HCT116 (cell line): Measurements from ENCODE around the gene IBA57.

Experiments
- ATF3 ChIP-seq: IDR thresholded peaks from 2 replicates; pipeline ENCODE4 v1.6.1; 2012
- CTCF ChIP-seq, 3 experiments: fragments of 200-600 bp in 1 of 3; sonication (generic) in 1 of 3; IDR thresholded peaks in 2 of 3; conservative IDR thresholded peaks in 1 of 3; 2 replicates each; pipeline ENCODE4 v1.5.1; 2012 to 2017; ENCODE audit warnings: low read depth in 2 of 3, low read length in 2 of 3, antibody characterized with exemption in 1 of 3, borderline replicate concordance in 1 of 3, control low read depth in 1 of 3, mild to moderate bottlenecking in 1 of 3, mixed read lengths in 1 of 3, mixed run types in 1 of 3, moderate library complexity in 1 of 3; ENCODE audit not compliant: insufficient read depth in 1 of 3
- EZH2 ChIP-seq: fragments of 200-600 bp; sonication (generic); IDR thresholded peaks from 2 replicates; pipeline ENCODE4 v1.6.1; 2017; ENCODE audit warnings: antibody characterized with exemption, mixed run types
- JUND ChIP-seq: IDR thresholded peaks from 2 replicates; pipeline ENCODE4 v1.6.1; 2012
- POLR2A ChIP-seq: IDR thresholded peaks from 2 replicates; pipeline ENCODE4 v1.7.0; 2011; ENCODE audit warnings: borderline replicate concordance; ENCODE audit not compliant: insufficient read depth, insufficient read length; ENCODE audit errors: extremely low read depth
- POLR2AphosphoS5 ChIP-seq: IDR thresholded peaks from 2 replicates; pipeline ENCODE4 v1.6.1; 2011; ENCODE audit warnings: mild to moderate bottlenecking, low read depth, low read length, moderate library complexity
- REST ChIP-seq: IDR thresholded peaks from 2 replicates; pipeline ENCODE4 v1.6.1; 2012; ENCODE audit warnings: low read depth
- SIN3A ChIP-seq: IDR thresholded peaks from 2 replicates; pipeline ENCODE4 v1.6.1; 2012; ENCODE audit warnings: low read depth
- TCF7L2 ChIP-seq: IDR thresholded peaks from 2 replicates; pipeline ENCODE4 v1.7.0; 2011; ENCODE audit warnings: borderline replicate concordance, inconsistent platforms; ENCODE audit not compliant: insufficient read depth, insufficient read length; ENCODE audit errors: extremely low read depth
- YY1 ChIP-seq: IDR thresholded peaks from 2 replicates; pipeline ENCODE4 v1.6.1; 2011; ENCODE audit warnings: low read length, low read depth, moderate library complexity, mild to moderate bottlenecking; ENCODE audit not compliant: insufficient replicate concordance; ENCODE audit errors: extremely low read depth
- TF ChIP-seq, protein P1 (sequence below): IDR thresholded peaks from 2 replicates; pipeline ENCODE4 v1.6.1; 2011; ENCODE audit warnings: mild to moderate bottlenecking, low read length, moderate library complexity; ENCODE audit not compliant: insufficient replicate concordance; ENCODE audit errors: extremely low read depth

GRCh38 chr1:228219245-228219961 lies 53.8 kb downstream of the IBA57 start:
- TF ChIP-seq CTCF (IDR thresholded peaks at IDR 0.05 in 2 of 3, conservative IDR thresholded peaks at IDR 0.05 in 1 of 3; ENCODE audit: borderline replicate concordance in 1 of 3, insufficient read depth in 1 of 3, low read depth in 2 of 3, low read length in 2 of 3) (no peak), POLR2AphosphoS5 (no peak), POLR2A (no peak), SIN3A (no peak), YY1 (no peak), ATF3 (no peak), EZH2 (no peak), JUND (no peak), REST (no peak), TCF7L2 (no peak)
- TF ChIP-seq, protein P1, sequence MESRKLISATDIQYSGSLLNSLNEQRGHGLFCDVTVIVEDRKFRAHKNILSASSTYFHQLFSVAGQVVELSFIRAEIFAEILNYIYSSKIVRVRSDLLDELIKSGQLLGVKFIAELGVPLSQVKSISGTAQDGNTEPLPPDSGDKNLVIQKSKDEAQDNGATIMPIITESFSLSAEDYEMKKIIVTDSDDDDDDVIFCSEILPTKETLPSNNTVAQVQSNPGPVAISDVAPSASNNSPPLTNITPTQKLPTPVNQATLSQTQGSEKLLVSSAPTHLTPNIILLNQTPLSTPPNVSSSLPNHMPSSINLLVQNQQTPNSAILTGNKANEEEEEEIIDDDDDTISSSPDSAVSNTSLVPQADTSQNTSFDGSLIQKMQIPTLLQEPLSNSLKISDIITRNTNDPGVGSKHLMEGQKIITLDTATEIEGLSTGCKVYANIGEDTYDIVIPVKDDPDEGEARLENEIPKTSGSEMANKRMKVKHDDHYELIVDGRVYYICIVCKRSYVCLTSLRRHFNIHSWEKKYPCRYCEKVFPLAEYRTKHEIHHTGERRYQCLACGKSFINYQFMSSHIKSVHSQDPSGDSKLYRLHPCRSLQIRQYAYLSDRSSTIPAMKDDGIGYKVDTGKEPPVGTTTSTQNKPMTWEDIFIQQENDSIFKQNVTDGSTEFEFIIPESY: no peak
